H1 (cell line): ENCODE measurements around the gene ZNF521. TPM values are rescaled to one million over a fixed set of nuclear protein-coding genes. Genes with fewer than 3 reads are reported as not detected.

Experiments
- CTCF ChIA-PET: fragments of 300-600 bp; sonication (Branson Sonifier 250); formaldehyde crosslinking; loops from one replicate; lab custom pipeline; 2021; ENCODE audit not compliant: partially characterized antibody; lab: Charles Lee
- POLR2A ChIA-PET: fragments of 300-600 bp; sonication (Branson Sonifier 250); formaldehyde crosslinking; loops from one replicate; lab custom pipeline; 2021; ENCODE audit warnings: inconsistent platforms; ENCODE audit not compliant: partially characterized antibody; lab: Charles Lee
- DNase-seq, 2 experiments: peaks; one replicate each; pipeline versions ENCODE4 v3.0.0 to v3.0.0-alpha.2; 2010 to 2022; ENCODE audit warnings: low spot score in 2 of 2, low read depth in 1 of 2, mixed read lengths in 1 of 2
- FAIRE-seq: peaks from 2 replicates; lab custom pipeline; 2011; peaks lifted over from hg19 to GRCh38; lab: Jason Lieb, UNC
- H2AFZ ChIP-seq: 2 replicates; pipeline ENCODE4 v1.8.1; 2012; ENCODE audit warnings: low read length, inconsistent platforms
- H2AK5ac ChIP-seq: 2 replicates; pipeline ENCODE4 v1.6.1; 2013; ENCODE audit warnings: low read depth, low read length
- H2BK120ac ChIP-seq: replicated peaks from 2 replicates; pipeline ENCODE3; 2013; ENCODE audit warnings: low read depth, low read length, inconsistent platforms
- H2BK12ac ChIP-seq: 2 replicates; pipeline ENCODE4 v1.6.1; 2013; ENCODE audit warnings: low read depth, low read length
- H2BK15ac ChIP-seq: 2 replicates; pipeline ENCODE4 v1.6.1; 2013; ENCODE audit warnings: low read length
- H2BK20ac ChIP-seq: 2 replicates; pipeline ENCODE4 v1.6.1; 2013; ENCODE audit warnings: low read length
- H2BK5ac ChIP-seq: 2 replicates; pipeline ENCODE4 v1.6.1; 2013; ENCODE audit warnings: low read depth, low read length
- H3K14ac ChIP-seq: 2 replicates; pipeline ENCODE4 v1.6.1; 2013; ENCODE audit warnings: inconsistent platforms; ENCODE audit not compliant: insufficient read length
- H3K18ac ChIP-seq: 2 replicates; pipeline ENCODE4 v1.6.1; 2013; ENCODE audit warnings: low read length; ENCODE audit errors: extremely low read depth
- H3K23ac ChIP-seq: 2 replicates; pipeline ENCODE4 v1.6.1; 2013; ENCODE audit warnings: inconsistent platforms; ENCODE audit not compliant: insufficient read length
- H3K23me2 ChIP-seq: 2 replicates; pipeline ENCODE4 v1.6.1; 2013; ENCODE audit warnings: low read depth, low read length
- H3K27ac ChIP-seq: 2 replicates; pipeline ENCODE4 v1.6.1; 2011; ENCODE audit warnings: low read depth, low read length, inconsistent platforms
- H3K27me3 ChIP-seq, 4 experiments: replicated peaks in 1 of 4; 1 replicate in 1 of 4; 2 replicates in 3 of 4; pipeline versions ENCODE4 v1.6.1 to v1.8.1; 2011 to 2013; ENCODE audit warnings: low read length in 3 of 4, mild to moderate bottlenecking in 3 of 4, inconsistent platforms in 2 of 4, mixed read lengths in 2 of 4, moderate library complexity in 1 of 4; ENCODE audit not compliant: control insufficient read depth in 3 of 4, insufficient read depth in 3 of 4; ENCODE audit errors: extremely low read depth in 1 of 4
- H3K36me3 ChIP-seq, 4 experiments: 2 replicates each; pipeline versions ENCODE4 v1.6.1 to v1.8.1; 2011 to 2013; ENCODE audit warnings: mild to moderate bottlenecking in 4 of 4, low read length in 3 of 4, moderate library complexity in 2 of 4, control low read depth in 1 of 4, inconsistent platforms in 1 of 4; ENCODE audit not compliant: insufficient read depth in 4 of 4, control insufficient read depth in 2 of 4
- H3K4ac ChIP-seq: replicated peaks from 2 replicates; pipeline ENCODE3; 2013; ENCODE audit warnings: low read length, low read depth, mixed read lengths, inconsistent platforms; ENCODE audit not compliant: insufficient read length
- H3K4me1 ChIP-seq, 4 experiments: replicated peaks in 1 of 4; 1 replicate in 1 of 4; 2 replicates in 3 of 4; pipeline versions ENCODE4 v1.6.1 to v1.8.1; 2011 to 2013; ENCODE audit warnings: low read length in 3 of 4, inconsistent platforms in 2 of 4, mixed read lengths in 1 of 4; ENCODE audit not compliant: insufficient read depth in 4 of 4, control insufficient read depth in 3 of 4
- H3K4me2 ChIP-seq, 2 experiments: 2 replicates each; pipeline versions ENCODE4 v1.6.1 to v1.8.1; 2011 to 2013; ENCODE audit warnings: low read depth in 2 of 2, low read length in 2 of 2, control low read depth in 1 of 2, inconsistent platforms in 1 of 2, mild to moderate bottlenecking in 1 of 2; ENCODE audit not compliant: insufficient read depth in 1 of 2
- H3K4me3 ChIP-seq, 4 experiments: fragments of 200-600, 300-600 bp in 1 of 4; sonication (generic), shearing (Covaris generic), sonication (Bioruptor Twin) in 1 of 4; 2 replicates each; pipeline versions ENCODE4 v1.5.1 to v1.8.1; 2011 to 2016; ENCODE audit warnings: low read length in 4 of 4, low read depth in 3 of 4, control low read depth in 2 of 4, inconsistent platforms in 2 of 4, mild to moderate bottlenecking in 2 of 4, mixed read lengths in 1 of 4, moderate library complexity in 1 of 4; ENCODE audit not compliant: insufficient read depth in 2 of 4; ENCODE audit errors: extremely low read depth in 1 of 4
- H3K56ac ChIP-seq: replicated peaks from 2 replicates; pipeline ENCODE3; 2013; ENCODE audit warnings: low read depth, mild to moderate bottlenecking, mixed read lengths, low read length, inconsistent platforms; ENCODE audit not compliant: insufficient read length
- H3K79me1 ChIP-seq: 2 replicates; pipeline ENCODE4 v1.6.1; 2013; ENCODE audit warnings: low read depth, low read length, control low read depth
- H3K79me2 ChIP-seq, 2 experiments: 2 replicates each; pipeline versions ENCODE4 v1.6.1 to v1.8.1; 2012 to 2013; ENCODE audit warnings: low read length in 2 of 2, mild to moderate bottlenecking in 2 of 2, inconsistent platforms in 1 of 2; ENCODE audit not compliant: insufficient read depth in 2 of 2, control insufficient read depth in 1 of 2
- H3K9ac ChIP-seq, 4 experiments: replicated peaks in 1 of 4; 1 replicate in 1 of 4; 2 replicates in 3 of 4; pipeline versions ENCODE4 v1.6.1 to v1.8.1; 2011 to 2013; ENCODE audit warnings: low read depth in 3 of 4, low read length in 3 of 4, control low read depth in 2 of 4, mild to moderate bottlenecking in 2 of 4, moderate library complexity in 2 of 4, inconsistent platforms in 1 of 4; ENCODE audit errors: extremely low read depth in 1 of 4
- H3K9me3 ChIP-seq, 2 experiments: 2 replicates each; pipeline versions ENCODE4 v1.6.1 to v1.8.1; 2012 to 2013; ENCODE audit warnings: mild to moderate bottlenecking in 2 of 2, moderate library complexity in 2 of 2, control low read depth in 1 of 2, inconsistent platforms in 1 of 2, low read depth in 1 of 2, low read length in 1 of 2, mixed read lengths in 1 of 2; ENCODE audit not compliant: insufficient read depth in 2 of 2
- H4K20me1 ChIP-seq, 2 experiments: replicated peaks in 1 of 2; 2 replicates each; pipeline versions ENCODE3 to v1.8.1; 2011 to 2013; ENCODE audit warnings: inconsistent platforms in 2 of 2, low read length in 2 of 2, mild to moderate bottlenecking in 1 of 2; ENCODE audit not compliant: insufficient read depth in 2 of 2, control insufficient read depth in 1 of 2
- H4K5ac ChIP-seq: 2 replicates; pipeline ENCODE4 v1.6.1; 2013; ENCODE audit warnings: low read length, low read depth, mixed read lengths, inconsistent platforms; ENCODE audit not compliant: insufficient read length
- H4K8ac ChIP-seq: 2 replicates; pipeline ENCODE4 v1.8.0; 2013; ENCODE audit warnings: mild to moderate bottlenecking, moderate library complexity, low read length, inconsistent platforms; ENCODE audit not compliant: insufficient read depth; ENCODE audit errors: extremely low read depth
- H4K91ac ChIP-seq: replicated peaks from 2 replicates; pipeline ENCODE3; 2013; ENCODE audit warnings: low read length, mixed read lengths, inconsistent platforms; ENCODE audit not compliant: insufficient read length
- ASH2L ChIP-seq: fragments of 200-600, 300-600 bp; sonication (generic); IDR thresholded peaks from one replicate; pipeline ENCODE4 v1.7.1; 2017; ENCODE audit warnings: low read length
- GABPA ChIP-seq: IDR thresholded peaks from 2 replicates; pipeline ENCODE4 v1.6.1; 2011; ENCODE audit warnings: mild to moderate bottlenecking, low read length, moderate library complexity, borderline replicate concordance; ENCODE audit not compliant: insufficient read depth
- GTF2F1 ChIP-seq: IDR thresholded peaks from 2 replicates; pipeline ENCODE4 v1.6.1; 2012; ENCODE audit warnings: low read depth, low read length, improper control_type of control experiment, borderline replicate concordance
- HDAC2 ChIP-seq, 2 experiments: fragments of 300-600 bp in 1 of 2; sonication (generic) in 1 of 2; IDR thresholded peaks; 2 replicates each; pipeline ENCODE4 v1.6.1; 2011 to 2012; ENCODE audit warnings: low read depth in 2 of 2, low read length in 2 of 2, mild to moderate bottlenecking in 2 of 2, moderate library complexity in 2 of 2, borderline replicate concordance in 1 of 2, inconsistent platforms in 1 of 2
- MAFK ChIP-seq: IDR thresholded peaks from 2 replicates; pipeline ENCODE4 v1.6.1; 2012; ENCODE audit warnings: low read depth, mild to moderate bottlenecking, improper control_type of control experiment, low read length
- RBBP5 ChIP-seq: IDR thresholded peaks from 2 replicates; pipeline ENCODE4 v1.7.1; 2012; ENCODE audit warnings: low read depth, mild to moderate bottlenecking, inconsistent platforms, low read length, moderate library complexity, borderline replicate concordance
- SP1 ChIP-seq: IDR thresholded peaks from 2 replicates; pipeline ENCODE4 v1.6.1; 2011; ENCODE audit warnings: low read depth, low read length
- TCF12 ChIP-seq: IDR thresholded peaks from 2 replicates; pipeline ENCODE4 v1.6.1; 2011; ENCODE audit warnings: low read depth, mild to moderate bottlenecking, low read length
- WGBS, 2 experiments: shearing (Covaris generic) in 1 of 2; methylation state at CpG; one replicate each; pipeline versions ENCODE4 v1.1.6 to v1.1.7; 2013 to 2015; ENCODE audit warnings: low lambda C conversion rate in 2 of 2, mixed read lengths in 2 of 2, inconsistent platforms in 1 of 2, low coverage in 1 of 2, missing lambda C conversion rate in 1 of 2; ENCODE audit not compliant: insufficient replicate concordance in 2 of 2, insufficient coverage in 1 of 2, insufficient read length in 1 of 2; ENCODE audit errors: extremely low coverage in 1 of 2, missing lambda C conversion rate in 1 of 2; 5-methylcytosine and 5-hydroxymethylcytosine counted together
- polyA plus RNA-seq, 7 experiments: library from polyadenylated mRNA; depleted of rRNA in 3 of 7; stranded (reverse) in 5 of 7; unstranded in 2 of 7; fragments of >200 nt in 5 of 7; fragments of 200-250 nt in 2 of 7; gene quantifications; 1 replicate in 5 of 7; 2 replicates in 1 of 7; 4 replicates in 1 of 7; pipeline versions ENCODE4 v1.2.1 to v1.2.3, GENCODE V29; 2011 to 2013; ENCODE audit warnings: missing spikeins in 2 of 7, mixed read lengths in 2 of 7
- total RNA-seq: library from RNA; stranded (reverse); fragmentation: NEBNext Ultra II Directional; extraction: Animal tissue kit (Norgen Biotek cat#: 25700); gene quantifications from 2 replicates; pipeline ENCODE4 v1.2.1, GENCODE V29; 2021
- TF ChIP-seq, protein P1 (sequence below): IDR thresholded peaks from 2 replicates; pipeline ENCODE4 v1.6.1; 2012; ENCODE audit warnings: inconsistent platforms
- TF ChIP-seq, protein P2 (sequence below): IDR thresholded peaks from 2 replicates; pipeline ENCODE4 v1.6.1; 2011; ENCODE audit warnings: low read length, improper control_type of control experiment

The ZNF521 gene
- total and polyA plus RNA-seq, 2 of the 8 experiments (the other 6 are each of a cell fraction or from before 2014, with no cell fraction given) = 9.5 to 15.8 TPM

DNA sequence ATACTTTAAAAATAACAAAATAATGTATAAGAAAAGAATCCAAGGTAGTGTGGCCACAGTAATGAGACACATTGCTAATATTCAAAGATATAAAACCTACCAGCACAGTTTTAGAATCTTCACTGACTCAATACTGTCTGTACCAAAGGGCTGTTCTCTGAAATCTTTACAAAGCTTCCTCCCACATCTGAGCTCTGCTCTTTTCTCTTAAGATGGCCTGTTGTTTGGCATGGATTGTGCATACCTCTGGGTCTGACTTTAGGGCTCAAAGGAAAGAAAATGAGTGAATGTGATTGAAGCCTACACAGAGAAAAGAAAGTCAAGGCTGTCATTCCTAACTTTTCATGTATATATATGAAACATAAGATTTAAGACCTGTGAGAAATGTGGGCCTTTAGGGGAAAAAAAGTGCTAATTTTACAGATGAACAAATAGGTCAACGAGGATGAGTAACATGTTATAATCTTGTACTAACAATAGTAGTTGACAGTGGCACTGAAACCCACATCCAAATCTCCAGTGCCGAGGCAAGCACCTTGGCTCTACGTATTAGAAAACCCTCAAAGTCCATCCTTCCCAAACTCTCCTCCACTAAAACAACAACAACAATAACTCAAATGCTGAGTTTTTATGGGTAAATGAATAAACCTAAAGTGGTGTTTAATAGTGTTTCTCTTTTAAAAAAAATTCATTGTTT is 114.2 kb downstream of the ZNF521 start:
- Histone ChIP-seq H3K4me3 (no peak overlapping the region), H3K27me3 (no peaks in the 10 kb centered on the region), H3K18ac (no peak overlapping the region), H3K23me2 (no peaks in the 10 kb centered on the region), H3K56ac (no peak overlapping the region), H3K79me2 (no peaks in the 10 kb centered on the region), H2AK5ac (no peak overlapping the region), H3K79me1 (no peaks in the 10 kb centered on the region), H3K4me1 (peaks cover 0 to 4% (median 2%) of the 10 kb centered on the region in 4 experiments; a peak in 1 of 7 replicates), H3K4ac (no peak overlapping the region), H2BK12ac (no peak overlapping the region), H3K9me3 (no peaks in the 10 kb centered on the region), H3K23ac (no peak overlapping the region), H2AFZ (no peak overlapping the region), H2BK15ac (no peak overlapping the region), H3K4me2 (no peak overlapping the region), H2BK120ac (no peak overlapping the region), H2BK20ac (no peak overlapping the region), H3K36me3 (no peaks in the 10 kb centered on the region), H4K91ac (no peak overlapping the region), H3K14ac (no peak overlapping the region), H4K5ac (no peak overlapping the region), H2BK5ac (no peak overlapping the region), H3K9ac (no peak overlapping the region), H4K20me1 (no peaks in the 10 kb centered on the region), H4K8ac (no peak overlapping the region), H3K27ac (no peak overlapping the region)
- DNase-seq (no peak), FAIRE-seq (no peak)
- CTCF ChIA-PET = no interaction called here
- POLR2A ChIA-PET = no interaction called here
- 90% methylated on average over 3 of the region's 3 CpGs; no CpG with 5 or more reads in 1 of the 2 experiments for WGBS, 2 experiments
- TF ChIP-seq SP1 (no peak), GABPA (no peak), MAFK (no peak), ASH2L (no peak), HDAC2 (IDR thresholded peaks at IDR 0.05; ENCODE audit: borderline replicate concordance in 1 of 2, low read depth in 2 of 2, low read length in 2 of 2) (no peak), RBBP5 (no peak), TCF12 (no peak), GTF2F1 (no peak)
- TF ChIP-seq, protein P1, sequence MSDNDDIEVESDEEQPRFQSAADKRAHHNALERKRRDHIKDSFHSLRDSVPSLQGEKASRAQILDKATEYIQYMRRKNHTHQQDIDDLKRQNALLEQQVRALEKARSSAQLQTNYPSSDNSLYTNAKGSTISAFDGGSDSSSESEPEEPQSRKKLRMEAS = no peak
- TF ChIP-seq, protein P2, sequence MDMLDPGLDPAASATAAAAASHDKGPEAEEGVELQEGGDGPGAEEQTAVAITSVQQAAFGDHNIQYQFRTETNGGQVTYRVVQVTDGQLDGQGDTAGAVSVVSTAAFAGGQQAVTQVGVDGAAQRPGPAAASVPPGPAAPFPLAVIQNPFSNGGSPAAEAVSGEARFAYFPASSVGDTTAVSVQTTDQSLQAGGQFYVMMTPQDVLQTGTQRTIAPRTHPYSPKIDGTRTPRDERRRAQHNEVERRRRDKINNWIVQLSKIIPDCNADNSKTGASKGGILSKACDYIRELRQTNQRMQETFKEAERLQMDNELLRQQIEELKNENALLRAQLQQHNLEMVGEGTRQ = no peak
